GM08714 (cell line): Measurements from ENCODE around the gene KRT6B.
"Not testable (repeated sequence)": the region's sequence is repeated elsewhere in the genome, so short reads cannot be mapped to it uniquely, and the experiment has no call there.

Source experiments
- H3K4me3 ChIP-seq: fragments of 200-500 bp; sonication (Bioruptor generic); 2 replicates; pipeline ENCODE4 v1.5.1; 2014; ENCODE audit warnings: mild to moderate bottlenecking, low read length, inconsistent platforms
- ZNF274 ChIP-seq: IDR thresholded peaks from 2 replicates; pipeline ENCODE4 v1.6.1; 2012; ENCODE audit warnings: mild to moderate bottlenecking, low read depth, low read length

KRT6B gene

DNA sequence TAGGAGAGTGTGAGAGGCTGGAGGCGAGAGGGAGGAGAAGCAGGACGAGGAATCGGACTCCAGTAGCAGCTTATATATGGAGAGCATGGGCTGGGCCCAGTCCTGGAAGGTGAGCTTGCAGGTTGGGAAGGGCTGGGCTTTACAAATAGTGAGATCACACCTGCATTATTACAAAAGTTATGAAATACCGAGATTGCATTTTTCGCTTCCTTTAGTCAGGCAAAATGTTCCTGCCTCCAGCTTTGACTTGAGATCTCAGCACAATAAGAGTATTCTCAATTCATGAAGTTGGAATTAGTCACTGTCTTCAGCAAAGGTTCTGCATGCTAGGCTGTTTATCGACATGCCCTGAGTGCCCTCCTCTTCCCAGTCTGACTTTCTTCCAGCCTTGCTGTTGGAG, at the start of gene KRT6B:
KRT6B (minus strand) TSS at position 46 of the 400 bp plus-strand sequence. CDS start 68 bp downstream, outside the sequence.
- no peak within 1 kb of the TSS for H3K4me3 ChIP-seq
- TF ChIP-seq ZNF274 = no peak

DNA sequence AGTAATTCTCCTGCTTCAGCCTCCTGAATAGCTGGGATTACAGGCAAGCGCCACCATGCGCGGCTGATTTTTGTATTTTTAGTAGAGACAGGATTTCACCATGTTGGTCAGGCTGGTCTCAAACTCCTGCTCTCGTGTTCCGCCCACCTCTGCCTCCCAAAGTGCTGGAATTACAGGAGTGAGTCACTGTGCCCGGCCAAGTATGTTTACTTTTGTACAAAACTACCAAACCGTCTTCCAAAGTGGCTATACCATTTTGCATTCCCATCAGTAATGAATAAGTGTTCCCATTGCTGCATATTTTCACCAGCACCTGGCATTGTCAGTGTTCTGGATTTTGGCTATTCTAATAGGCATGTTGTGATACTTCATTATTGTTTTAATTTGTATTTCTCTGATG, 49.5 kb upstream of the KRT6B start:
- TF ChIP-seq ZNF274 = no peak
- H3K4me3 ChIP-seq = no peak overlapping the region

DNA sequence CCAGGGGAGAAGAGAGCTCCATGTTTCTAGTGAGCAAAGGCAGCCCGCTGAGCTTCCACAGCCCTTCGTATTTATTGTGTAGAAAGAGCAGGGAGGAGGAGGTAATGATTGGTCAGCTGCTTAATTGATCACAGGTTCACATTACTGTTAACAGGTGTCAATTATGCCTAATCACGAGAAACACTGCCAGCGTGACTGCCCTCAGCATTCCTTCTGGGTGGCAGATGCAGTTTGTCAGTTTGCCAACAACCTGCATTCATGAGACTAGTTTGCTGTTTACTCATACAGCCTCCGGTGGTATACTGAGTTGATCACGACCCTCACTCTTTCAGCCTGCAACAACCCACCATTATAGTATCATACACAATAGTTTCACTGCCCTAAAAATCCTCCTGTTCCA, 48.6 kb upstream of the KRT6B start:
- not testable (repeated sequence) for H3K4me3 ChIP-seq

DNA sequence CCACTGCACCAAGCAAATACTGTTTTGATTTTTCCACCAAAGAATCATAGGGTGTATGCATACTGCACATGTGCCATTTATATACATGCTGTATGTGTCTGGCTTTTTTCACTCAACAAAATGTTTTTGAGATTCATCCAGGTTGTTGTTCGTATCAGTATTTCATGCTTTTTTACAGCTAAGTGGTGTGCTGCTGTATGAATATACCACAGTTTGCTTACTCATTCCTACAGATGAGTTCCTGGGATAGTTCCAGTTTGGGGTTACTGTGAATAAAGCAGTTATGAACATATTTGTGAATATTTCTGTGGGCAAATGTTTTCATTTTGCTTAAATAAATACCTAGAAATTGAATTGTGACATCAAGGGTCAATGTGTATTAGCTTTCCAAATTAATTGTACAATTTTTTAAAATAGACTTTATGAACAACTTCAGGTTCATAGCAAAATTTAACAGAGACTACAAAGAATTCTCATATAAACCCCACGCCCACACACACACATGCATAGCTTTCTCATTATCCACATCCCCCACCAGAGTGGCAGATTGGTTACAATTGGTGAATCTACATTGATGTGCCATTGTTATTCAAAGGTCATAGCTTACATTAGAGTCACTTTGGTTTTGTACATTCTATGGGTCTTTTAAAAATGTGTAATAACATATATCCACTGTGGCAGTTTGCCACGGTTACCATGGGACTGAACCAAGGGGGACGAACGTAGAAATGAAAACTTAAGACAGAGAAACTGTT, 48.0 kb upstream of the KRT6B start:
- TF ChIP-seq ZNF274 = no peak
- H3K4me3 ChIP-seq = no peak overlapping the region

DNA sequence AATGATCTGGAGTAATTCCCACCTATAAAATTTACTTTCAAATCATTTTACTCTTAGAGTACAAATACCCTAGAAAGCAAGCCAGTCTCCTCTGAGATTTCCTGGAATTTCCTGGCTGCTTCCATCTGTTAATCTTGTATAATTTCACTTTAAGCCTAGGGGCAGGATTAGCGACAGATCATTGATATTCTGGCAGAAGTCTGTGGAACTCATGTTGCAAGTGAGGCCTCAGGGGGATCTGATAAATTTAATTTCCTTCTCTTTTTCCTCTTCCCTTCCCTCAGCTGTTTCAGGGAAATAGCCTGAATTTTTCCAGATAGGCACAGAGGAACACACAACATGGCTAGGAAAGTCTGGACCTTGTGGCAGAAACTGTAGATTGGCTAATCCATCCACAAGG, 47.0 kb upstream of the KRT6B start:
- no peak overlapping the region for H3K4me3 ChIP-seq
- TF ChIP-seq ZNF274 = no peak

DNA sequence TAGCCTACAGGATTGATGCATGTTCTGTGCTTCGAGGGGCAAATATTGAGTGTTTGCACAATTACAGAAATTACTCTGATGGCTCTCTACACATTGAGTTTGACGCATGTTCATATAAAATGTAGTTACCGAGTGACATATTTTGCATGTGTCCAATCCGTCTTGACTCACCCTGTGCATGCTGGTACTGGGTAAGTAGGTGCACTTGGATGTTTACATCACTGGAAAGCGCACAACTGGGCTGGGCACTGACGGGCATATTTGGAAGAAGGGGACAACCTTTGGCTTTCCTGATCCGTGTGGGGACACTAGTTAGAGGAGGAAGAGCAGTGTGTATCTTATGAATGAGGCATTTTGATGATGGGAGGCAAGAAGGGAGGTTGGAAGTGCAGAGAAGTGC, 46.0 kb upstream of the KRT6B start:
- H3K4me3 ChIP-seq = no peak overlapping the region
- TF ChIP-seq ZNF274 = no peak

DNA sequence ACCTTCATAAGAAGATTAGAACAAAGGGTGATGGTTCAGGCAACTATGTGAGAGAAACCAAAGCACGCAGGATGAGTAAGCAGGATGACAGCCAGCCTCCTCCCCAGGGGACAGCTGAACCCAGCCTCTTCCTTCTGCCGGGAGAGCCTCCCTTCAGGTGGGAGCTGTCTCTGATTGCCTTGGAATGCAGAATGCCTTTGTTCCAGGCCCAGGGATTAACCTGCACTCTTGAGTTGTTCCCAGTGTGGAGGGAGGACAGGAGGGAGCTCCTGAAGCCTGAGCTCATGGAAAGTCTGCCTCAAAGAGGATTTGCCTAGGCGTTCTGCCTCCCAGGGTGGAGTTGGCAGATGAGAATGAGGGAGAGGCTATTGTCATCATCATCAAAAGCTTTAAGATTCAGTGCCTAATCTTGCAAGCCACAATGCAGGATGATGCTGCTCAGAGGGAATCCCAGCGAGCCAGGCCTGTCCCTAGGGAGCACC, 44.7 kb upstream of the KRT6B start:
- TF ChIP-seq ZNF274 = no peak
- no peak overlapping the region for H3K4me3 ChIP-seq

DNA sequence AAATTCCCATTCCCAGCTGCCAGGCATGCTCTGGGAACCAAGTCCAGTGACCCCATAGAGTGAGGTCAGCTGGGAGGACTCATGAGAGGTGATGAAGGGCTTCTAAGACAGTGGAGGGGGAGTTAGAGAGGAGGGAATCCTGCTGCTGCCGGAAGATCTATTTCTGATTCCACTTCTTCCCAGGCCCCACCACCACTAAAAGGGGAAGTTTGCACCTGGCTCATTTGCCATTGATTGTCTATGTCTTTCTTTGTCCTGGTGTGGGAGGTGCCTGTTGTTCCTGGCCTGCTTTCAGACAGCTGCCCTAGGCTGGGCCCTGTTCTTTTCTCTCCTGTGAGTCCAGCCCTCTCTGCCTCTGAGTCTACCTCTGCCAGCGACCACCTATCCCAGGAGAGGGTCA, 44.1 kb upstream of the KRT6B start:
- no peak overlapping the region for H3K4me3 ChIP-seq
- TF ChIP-seq ZNF274 = no peak

DNA sequence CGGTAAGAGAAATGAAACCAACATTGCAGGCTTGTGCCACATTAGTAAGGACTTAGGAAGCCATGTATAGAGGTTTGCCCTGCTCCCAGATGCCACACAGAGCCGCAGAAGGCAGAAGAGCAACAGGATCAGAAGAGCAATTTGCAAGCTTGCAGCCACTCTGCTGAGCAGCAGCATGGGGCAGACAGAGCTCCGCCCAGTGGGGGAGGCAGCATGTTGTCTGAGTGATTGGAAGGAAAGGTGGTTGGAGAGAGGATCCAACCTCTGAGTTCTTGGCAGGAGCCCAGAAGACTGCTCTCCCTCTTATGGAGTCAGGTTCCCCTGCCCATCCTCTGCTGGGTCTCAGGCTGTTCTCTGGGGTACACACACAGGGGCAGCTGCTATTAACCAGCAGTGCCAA, 43.4 kb upstream of the KRT6B start:
- TF ChIP-seq ZNF274 = no peak
- no peak overlapping the region for H3K4me3 ChIP-seq

DNA sequence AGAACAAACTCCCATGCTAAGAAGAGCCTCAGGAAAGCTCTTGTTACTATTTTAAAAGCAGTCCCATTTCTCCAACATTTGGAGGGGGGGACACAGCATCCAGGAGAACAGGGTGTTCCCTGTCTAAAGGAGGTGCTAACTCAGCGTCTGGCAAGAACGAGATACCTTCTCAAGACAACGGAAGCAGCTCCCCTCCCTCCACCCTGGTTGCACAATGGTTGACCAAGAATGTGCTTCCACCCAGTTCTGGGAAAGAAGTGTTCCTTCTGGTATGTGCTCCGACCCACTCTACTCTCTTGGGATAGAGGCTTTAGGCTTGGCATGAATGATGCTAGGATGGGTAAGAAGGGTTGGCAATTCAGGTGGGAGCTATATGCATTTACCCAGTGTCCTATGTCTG, 42.6 kb upstream of the KRT6B start:
- no peak for TF ChIP-seq ZNF274
- H3K4me3 ChIP-seq = no peak overlapping the region

DNA sequence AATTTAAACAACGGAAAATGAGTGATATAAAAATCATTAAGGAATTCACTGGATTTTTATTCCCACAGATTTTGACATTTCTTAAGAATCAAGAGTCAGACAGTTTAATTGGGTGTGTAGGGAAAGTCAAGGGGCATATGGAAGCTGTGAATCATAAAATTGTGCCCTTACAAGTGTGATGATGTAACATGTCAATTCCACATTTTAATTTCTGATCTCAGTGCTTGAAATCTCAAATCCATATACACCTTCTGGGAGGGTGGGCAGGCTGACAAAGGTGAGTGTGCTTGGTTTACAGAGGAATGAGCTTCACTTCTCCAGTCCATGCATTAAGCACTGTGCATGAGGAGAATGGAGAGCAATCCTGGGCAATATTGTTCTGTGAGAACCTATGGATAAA, 42.2 kb upstream of the KRT6B start:
- TF ChIP-seq ZNF274 = no peak

DNA sequence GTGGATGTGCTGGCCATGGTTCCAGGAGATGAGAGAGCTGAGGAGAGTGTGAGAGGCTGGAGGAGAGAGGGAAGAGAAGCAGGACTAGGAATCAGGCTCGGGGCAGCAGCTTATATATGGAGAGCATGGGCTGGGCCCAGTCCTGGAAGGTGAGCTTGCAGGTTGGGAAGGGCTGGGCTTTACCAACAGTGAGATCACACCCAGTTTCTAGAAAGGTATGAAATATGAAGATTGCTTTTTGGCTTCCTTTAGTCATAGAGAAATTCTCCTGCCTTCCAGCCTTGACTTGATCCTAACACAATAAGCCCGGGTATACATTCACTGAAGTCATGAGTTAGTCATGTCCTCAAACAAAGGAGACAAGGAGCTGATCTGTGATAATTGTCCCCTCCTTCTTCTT, 41.2 kb upstream of the KRT6B start, which contains the start of gene KRT6A:
KRT6A (minus strand) TSS at position 86 of the 400 bp plus-strand sequence; CDS start at position 17, 69 bp downstream.
- H3K4me3 ChIP-seq = no peak within 1 kb of the TSS
- no peak for TF ChIP-seq ZNF274

More for the DNA sequence above, 42.2 kb upstream of the KRT6B start:
- no peak overlapping the region for H3K4me3 ChIP-seq

DNA sequence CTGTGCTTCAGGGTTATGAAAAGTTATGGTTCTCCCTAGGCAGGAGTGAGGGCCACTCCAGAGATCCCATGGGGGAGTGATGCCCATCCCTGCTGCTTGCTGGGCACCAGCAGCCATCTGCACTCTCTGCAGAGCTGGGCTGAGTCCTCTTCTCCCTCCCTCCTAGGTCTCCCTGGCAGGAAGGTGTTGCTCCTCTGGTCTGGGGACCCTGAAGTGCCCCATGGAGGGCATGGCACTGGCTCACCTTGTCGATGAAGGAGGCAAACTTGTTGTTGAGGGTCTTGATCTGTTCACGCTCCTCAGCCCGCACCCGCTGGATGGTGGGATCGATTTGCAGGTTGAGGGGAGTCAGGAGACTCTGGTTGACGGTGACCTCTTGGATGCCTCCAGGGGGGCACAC, 40.5 kb upstream of the KRT6B start:
- H3K4me3 ChIP-seq = not testable (repeated sequence)

DNA sequence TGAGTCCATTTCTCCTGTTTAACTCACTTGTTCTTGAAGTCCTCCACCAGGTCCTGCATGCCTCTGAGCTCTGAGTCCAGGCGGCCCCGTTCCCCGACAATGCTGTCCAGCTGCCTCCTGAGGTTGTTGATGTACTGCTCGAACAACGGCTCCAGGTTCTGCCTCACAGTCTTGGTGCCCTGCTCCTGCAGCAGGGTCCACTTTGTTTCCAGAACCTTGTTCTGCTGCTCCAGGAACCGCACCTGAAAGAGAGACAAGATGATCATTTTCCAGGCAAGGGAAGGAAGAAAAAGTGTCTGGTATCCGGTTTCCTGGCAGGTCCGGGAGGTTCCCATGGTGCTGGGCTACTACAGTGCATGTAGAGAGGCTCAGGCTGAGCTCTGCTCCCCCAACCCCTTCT, 39.5 kb upstream of the KRT6B start:
- not testable (repeated sequence) for H3K4me3 ChIP-seq

DNA sequence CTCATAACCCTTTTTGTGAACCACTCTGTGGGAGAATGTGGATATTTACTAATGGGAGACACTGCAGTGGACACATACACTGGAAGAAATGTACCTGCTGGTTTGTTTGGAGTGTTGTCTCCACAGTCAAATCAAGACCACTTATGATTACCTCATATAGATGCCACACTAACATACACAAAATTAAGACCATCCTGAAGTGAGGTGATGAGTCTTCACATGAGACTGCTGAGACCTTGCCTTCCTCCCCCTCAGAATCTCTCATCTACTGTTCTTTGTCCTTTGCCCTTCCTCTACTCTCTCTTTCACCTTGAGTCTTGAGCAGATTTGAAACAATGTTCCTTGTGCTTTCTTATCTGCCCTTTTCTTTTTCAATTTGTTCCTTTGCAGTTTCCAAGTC, 36.8 kb upstream of the KRT6B start:
- no peak overlapping the region for H3K4me3 ChIP-seq
- TF ChIP-seq ZNF274 = no peak

DNA sequence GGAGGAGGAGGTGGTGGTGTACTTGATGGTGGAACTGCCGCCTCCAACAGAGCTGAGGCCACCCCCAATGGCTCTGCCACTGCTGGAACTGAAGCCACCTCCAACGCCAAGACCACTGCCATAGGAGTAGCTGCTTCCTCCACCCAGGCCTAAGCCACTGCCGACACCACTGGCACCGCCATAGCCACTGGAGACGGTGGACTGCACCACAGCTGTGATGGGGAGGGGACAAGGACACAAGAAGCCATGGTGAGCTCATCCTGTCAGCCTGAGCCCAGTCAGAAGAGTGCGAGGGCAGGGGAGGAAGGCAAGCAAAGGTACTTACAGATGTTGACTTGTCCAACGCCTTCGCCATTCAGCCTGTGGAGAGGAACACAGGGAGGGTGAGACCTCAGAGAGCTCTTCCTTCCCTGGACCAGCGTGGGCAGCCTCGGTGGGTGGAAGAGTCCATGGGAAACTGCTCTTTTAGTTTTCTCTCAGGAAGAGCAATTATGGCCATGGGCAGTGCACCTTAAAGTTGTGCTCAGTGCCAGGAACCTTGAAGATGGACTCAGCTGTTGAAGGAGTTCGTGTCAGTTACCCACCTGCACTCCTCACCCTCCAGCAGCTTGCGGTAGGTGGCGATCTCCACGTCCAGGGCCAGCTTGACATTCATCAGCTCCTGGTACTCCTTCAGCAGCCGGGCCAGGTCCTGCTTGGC, 35.9 kb upstream of the KRT6B start:
- H3K4me3 ChIP-seq = not testable (repeated sequence)
